HG03060 (cell line): Measurements from ENCODE around the gene C1orf210.

Experiments used
- ATAC-seq: cut with Tn5 transposase; IDR thresholded peaks from one replicate; pipeline ENCODE4 v1.9.1; 2021; ENCODE audit warnings: low read depth, moderate number of reproducible peaks; ENCODE audit not compliant: unreplicated experiment

C1orf210 gene

GRCh38 chr1:43296207-43296606, 10.8 kb upstream of the C1orf210 start:
- ATAC-seq, result no peak

- ATAC-seq, result no peak
Observed at GRCh38 chr1:43294761-43295160, 9.4 kb upstream of the C1orf210 start.

DNA sequence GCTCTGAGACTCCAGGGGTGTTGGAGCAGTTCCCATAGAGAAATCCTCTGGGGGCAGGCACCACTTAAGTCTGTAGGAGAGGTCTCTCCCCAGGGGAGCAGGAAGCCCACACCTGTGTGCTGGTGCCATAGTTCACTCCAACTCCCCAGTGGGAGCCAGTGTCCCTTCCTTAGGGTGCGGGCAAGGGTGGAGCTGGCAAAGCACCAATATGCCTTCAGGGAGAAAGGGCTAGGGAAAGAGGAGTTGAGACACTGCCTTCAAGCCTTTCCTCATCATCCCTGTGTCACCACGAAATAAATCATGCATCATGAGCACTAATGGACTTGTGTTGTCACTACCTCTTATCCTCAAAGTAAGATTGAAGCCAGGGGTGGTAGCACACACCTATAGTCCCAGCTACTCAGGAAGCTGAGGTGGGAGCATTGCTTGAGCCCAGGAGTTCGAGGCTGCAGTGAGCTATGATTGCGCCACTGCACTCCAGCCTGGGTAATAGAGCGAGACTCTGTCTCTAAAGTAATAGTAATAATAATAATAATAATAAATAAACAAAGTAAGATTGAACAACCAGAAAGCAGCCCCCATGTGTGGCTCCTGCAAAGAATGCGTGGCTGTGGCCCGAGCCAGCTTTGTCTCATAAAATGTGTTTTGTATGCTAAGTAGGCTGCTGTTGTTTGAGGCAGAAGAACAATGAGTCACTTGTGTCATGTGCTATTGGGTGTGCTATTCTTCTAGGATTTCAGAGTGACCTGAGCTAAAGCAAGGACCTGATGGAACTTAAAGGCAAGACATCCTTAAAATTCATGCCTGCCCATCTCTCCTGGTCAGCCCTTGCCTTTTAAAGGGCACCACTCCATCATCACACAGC, 8.7 kb upstream of the C1orf210 start:
- ATAC-seq, result no peak

GRCh38 chr1:43293176-43293575, 7.8 kb upstream of the C1orf210 start:
- no peak for ATAC-seq

GRCh38 chr1:43292679-43293078, 7.3 kb upstream of the C1orf210 start:
- no peak for ATAC-seq

DNA sequence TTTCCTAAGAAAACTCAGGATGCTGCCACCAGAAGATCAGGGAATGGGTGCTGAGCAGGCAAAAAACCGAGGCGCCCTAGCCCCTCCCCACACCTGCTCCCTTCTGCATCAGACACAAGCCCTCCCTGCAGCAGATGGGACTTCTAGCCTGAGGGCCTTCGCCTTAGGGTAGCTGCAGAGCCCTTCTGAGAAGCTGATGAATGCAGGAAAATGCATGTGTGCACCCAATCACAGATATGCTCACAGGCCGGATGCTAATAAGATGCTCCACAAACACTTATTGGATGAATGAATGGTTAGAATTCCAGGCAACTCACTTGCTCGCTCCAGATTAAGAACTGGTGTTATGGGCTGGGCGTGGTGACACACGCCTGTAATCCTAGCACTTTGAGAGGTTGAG, 6.8 kb upstream of the C1orf210 start:
- ATAC-seq, result no peak

DNA sequence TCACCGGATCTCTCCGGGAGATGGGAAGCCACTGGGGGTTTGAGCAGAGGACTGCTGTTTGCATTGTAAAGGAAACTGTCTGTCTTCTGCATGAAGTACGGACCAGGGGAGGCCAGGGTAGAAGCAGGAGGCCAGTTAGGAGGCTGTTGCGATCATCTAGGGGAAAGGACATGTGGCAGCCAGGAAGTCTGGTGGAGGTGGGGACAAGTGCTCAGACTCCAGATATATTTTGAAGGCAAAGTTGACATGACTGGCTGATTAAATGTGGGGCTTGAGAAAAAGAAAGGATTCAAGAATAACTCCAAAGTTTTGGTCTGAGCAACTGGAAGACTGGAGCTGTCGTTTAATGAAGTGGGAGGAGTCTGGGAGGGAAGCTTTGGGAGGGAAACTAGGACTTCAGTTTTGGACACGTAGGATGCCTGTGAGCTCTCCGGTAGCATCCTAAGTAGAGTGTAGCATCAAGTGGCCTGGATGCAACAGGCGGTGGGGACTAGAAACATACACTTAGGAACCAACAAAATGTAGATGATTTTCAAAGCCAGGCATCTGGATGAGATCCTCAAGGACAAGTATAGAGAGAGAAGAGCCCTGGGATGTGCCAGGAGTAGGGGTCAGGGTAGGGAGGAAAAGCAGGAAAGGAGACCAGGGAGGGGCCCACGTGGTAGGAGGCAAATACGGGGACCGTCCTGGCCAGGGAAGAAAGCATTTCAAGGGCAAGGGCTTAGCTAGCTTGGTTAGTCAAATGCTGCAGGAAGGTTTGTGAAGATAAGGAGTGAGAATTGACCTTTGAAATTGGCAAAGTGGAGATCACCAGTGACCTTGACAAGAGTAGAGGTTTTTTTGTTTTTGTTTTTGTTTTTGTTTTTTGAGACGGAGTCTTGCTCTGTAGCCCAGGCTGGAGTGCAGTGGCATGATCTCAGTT, 3.7 kb upstream of the C1orf210 start:
- no peak for ATAC-seq

DNA sequence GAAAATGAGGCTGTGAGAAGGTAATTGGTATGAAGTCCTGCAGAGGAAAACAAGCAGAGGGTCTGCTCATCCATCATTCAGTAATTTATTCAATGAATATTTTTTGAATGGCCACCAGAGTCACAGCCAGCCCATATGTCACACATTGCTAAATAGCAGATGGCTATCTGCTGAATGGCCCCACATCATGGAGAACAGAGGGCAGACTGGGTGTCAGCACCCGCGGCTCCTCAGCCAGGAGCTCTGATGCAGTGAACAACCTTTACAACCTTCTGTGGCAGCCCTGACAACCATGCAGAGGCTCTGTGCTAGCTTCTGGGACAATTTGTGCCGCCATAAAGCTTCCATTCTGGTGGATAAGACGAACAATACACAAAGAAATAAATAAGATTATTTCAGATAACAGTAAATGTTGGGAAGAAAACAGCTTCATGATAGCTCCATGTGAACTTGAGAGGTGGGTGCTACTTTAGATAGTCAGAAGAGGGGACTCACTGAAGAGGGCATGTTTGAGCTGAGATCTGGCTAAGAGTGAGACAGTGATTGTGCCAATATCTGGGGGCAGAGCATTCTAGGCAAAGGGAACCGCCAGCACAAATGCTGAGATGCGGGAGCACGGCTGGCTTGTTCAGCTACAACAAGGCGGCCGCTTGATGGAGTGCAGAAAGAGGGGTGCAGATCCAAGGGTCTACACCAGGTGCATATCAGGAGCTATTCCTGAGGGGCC, 2.8 kb upstream of the C1orf210 start:
- no peak for ATAC-seq

GRCh38 chr1:43286533-43286932, 1.2 kb upstream of the C1orf210 start:
- ATAC-seq, result no peak

- no peak for ATAC-seq
Observed at GRCh38 chr1:43286115-43286514, 734 bp upstream of the C1orf210 start.

DNA sequence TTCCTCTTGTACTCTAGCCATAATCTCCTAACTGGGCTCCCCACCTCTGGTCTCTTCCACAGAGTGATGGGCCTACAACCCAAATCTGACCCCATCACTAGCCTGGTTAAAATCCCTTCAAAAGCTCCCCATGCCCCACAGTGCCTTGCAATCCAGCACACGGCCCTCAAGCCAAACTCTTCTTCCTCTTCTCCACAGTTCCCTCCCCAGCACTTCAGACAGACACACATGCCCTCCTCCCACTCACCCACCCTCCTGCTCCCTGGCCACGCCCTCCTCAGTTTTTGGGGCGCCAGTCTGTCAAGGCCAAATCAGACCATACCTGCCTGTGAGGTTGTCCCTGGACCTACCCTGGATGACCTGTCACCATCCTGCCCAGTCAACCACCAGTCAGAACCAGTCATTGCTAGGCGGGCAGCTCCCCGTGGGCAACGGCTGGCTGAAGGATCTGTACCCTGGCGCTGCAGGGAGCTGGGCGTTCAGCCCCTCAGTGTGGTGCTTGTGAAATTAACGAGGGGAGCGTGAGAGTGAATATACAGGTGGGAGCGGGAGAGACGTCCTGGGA, 753 bp downstream of the C1orf210 start:
- no peak for ATAC-seq

GRCh38 chr1:43284065-43284464, 1.3 kb downstream of the C1orf210 start:
- ATAC-seq, result no peak

DNA sequence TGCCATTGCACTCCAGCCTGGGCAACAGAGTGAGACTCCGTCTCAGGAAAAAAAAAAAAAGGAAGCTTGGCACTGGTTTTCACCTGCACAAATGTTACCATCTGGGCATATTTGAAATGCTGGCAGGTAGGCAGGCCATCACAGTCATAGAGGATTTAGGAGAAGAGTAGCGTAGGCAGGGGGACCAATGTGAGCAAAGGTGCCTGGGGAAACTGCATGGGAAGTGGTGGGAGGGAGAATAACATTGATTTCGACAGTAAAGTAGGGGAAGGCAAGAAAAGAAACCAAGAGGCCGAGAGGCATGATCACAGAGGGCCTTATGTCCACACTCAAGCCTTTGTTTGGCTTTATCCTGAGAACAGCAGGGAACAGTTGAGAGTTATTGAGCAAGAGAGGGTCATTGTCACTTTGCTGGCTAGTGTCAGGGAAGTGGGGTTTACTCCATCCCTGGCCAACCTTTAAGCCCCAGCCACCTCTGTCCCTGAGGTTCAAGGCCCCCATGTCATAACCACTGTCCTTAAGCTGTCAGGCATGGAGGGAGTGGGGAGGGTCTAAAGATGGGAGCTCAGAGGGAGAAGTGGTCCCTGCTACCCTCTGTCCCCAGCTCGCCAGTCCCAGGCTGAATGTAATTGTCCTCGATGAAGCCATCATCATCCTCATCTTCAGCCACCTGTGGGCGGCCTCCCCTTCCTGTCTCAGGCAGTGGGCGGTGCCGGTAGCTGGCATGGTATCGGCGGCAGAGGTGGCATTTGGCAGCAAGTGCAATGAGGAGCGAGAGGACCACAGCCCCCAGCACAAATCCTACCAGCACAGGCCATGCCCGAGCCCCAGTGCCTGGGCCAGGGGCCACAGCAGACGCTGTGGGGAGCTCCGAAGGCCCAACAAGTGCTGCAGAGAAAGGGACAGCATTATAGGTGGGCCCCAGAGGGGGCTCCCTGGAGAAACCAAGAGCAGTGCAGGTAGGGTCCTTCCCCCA, 2.9 kb downstream of the C1orf210 start:
- ATAC-seq, result no peak

- no peak for ATAC-seq
Observed at GRCh38 chr1:43280692-43281091, 4.7 kb downstream of the C1orf210 start.

DNA sequence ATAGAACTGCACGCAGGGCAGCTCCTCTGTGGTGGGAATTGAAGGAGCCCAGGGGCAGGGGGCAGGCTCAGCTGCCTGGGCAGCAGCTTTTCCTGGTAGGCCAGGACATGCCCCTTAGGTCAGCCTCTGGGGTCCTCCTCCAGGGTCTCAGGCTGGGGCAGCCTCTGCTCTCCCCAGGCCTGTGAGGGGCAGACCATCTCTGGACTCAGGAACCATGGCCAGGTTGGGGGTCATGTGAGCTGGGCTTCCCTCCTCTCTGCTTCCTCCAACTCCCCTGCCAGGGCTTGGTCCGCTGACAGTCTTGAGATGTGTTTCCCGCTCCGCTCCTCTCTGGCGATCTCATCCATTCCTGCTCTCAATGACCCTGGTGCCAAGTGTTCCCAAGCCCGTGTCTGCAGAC, 5.7 kb downstream of the C1orf210 start:
- ATAC-seq, result no peak

DNA sequence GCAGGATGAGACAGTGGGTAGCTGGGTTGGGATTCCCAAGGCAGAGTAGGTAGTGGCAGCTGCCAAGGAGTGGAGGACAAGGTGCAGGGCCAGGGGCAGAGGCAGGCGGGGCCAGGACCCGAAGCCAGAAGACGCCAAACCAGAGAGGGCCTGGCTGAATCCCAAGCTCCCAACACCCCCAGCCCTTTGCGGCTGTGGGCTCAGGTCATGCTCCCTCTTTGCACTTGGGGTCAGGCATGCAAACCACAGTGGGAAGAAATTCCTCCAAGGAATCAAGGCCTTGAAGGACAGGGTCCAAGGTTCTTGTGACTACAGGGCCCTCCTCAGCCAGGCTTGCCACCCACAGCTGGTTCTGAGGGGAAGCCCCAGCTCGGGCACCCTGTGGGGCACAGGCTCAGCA, 6.2 kb downstream of the C1orf210 start:
- no peak for ATAC-seq

DNA sequence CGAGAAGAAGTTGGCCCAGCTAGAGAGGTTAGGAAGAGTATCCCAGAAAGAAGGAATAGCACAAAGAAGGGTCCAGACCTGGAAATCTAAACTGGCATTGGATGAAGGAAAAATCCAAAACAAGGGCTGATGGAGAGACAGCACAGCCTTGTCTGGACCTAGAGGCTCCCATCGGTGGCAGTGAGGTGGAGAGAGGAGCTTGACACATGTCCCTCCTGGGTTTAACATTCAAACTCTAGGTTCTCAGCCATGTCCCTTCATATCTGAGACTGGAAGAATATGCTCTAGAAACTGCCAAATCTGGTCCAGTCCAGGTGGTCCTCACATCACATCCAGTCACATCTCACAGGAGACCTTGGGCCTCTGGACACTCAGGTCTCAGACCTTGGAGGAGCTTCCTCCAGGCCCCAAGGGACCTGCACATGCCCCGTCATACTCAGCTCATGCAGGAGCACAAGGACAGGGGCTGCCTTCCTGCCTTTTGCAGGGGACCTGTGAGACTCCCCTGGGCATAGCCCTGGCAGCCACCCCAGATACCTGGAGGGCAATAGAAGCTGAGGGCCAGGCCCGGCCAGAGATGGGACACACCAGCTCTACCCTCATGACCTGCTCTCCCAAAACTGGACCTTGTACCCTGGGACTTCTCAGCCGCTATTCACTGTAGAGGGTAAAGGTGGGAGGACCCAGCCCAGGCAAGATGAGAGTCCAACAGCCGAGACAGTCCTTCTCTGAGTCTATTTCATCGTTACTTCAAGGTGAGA, 8.1 kb downstream of the C1orf210 start:
- no peak for ATAC-seq

- ATAC-seq, result no peak
Observed at GRCh38 chr1:43276673-43277072, 8.7 kb downstream of the C1orf210 start.
